GM21825 (cell line): ENCODE results near the gene GJC1.

Experiments used
- ATAC-seq: cut with Tn5 transposase; IDR thresholded peaks from one replicate; pipeline ENCODE4 v1.9.1; 2021; ENCODE audit warnings: mild to moderate bottlenecking, moderate library complexity; ENCODE audit not compliant: unreplicated experiment

GJC1 gene

GRCh38 chr17:44829523-44830358, at the start of gene GJC1:
Gene GJC1, minus strand, starts transcription at chr17:44830287. Its CDS starts 24,470 bp downstream, at chr17:44805817.
- no peak for ATAC-seq

- no peak for ATAC-seq
Measured at GRCh38 chr17:44879376-44879775, 49.3 kb upstream of the GJC1 start.

GRCh38 chr17:44878627-44879221, 48.6 kb upstream of the GJC1 start:
- ATAC-seq, result no peak

GRCh38 chr17:44877121-44877520, 47.0 kb upstream of the GJC1 start:
- no peak for ATAC-seq

GRCh38 chr17:44875761-44876160, 45.7 kb upstream of the GJC1 start:
- no peak for ATAC-seq

- ATAC-seq, result no peak
Measured at GRCh38 chr17:44872131-44872768, 42.2 kb upstream of the GJC1 start.

GRCh38 chr17:44871556-44871955, 41.5 kb upstream of the GJC1 start:
- ATAC-seq, result no peak

DNA sequence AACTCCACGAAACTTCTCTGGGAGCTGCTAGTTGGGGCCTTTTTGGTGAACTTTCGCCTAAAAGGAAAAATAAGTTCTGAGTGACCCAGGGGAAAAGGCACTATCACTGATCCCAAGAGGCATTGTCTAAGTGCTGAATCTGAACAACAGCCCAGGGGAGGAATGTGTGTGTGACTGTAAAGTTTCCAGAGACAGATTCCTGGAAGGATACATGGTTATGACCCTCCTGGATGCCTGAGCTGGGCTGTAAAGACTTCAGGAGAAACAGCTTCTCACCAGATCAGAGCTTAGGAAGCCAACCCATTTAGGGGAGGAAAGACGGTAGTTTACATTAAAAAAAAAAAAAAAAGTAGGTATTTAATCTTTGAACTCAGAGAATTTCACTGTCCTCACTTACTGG, 37.8 kb upstream of the GJC1 start:
- ATAC-seq, result no peak

- ATAC-seq, result no peak
Measured at GRCh38 chr17:44865931-44866330, 35.8 kb upstream of the GJC1 start.

- ATAC-seq, result no peak
Measured at GRCh38 chr17:44865231-44865660, 35.2 kb upstream of the GJC1 start.

- ATAC-seq, result no peak
Measured at GRCh38 chr17:44864831-44865230, 34.7 kb upstream of the GJC1 start.

DNA sequence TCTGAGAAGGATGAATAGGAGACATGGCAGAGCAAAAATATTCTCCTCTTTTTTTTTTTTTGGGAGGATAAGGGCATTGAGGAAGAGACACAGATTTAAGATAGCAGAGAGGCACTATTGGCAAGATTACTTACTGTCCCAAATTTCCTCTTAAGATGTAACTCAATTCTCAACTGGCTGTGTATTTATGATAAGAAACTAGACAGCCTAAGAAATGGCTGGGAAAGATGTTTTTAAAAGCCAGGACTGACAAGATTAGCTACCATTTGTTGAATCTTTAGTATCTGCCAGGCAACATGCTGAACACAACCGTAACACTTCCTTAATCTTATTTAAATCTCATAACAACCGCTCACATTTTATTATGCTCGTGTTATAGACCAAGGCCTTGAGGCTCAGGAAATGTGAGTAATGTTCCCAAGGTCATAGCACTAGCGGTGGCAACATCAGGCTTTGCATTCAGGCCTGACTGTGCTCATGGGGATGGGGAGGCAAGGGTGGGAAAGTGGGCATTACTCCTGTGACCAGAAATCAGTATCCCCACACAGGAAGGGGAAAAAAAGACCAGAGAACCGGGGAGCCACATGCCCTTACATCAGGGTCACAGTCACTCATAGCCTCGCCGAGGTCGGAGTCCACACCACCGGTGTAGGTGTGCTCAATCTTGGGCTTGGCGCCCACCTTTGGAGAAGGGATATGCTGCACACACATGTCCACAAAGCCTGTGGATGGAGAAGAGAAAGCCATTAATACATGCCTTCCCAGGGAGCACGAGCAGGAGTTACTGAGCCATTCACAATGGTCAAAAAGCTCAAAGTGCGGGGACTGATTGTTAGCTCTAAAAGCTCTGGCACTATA, 33.2 kb upstream of the GJC1 start:
- no peak for ATAC-seq

- ATAC-seq, result no peak
Measured at GRCh38 chr17:44862278-44862914, 32.3 kb upstream of the GJC1 start.

- ATAC-seq, result no peak
Measured at GRCh38 chr17:44859701-44860100, 29.6 kb upstream of the GJC1 start.

DNA sequence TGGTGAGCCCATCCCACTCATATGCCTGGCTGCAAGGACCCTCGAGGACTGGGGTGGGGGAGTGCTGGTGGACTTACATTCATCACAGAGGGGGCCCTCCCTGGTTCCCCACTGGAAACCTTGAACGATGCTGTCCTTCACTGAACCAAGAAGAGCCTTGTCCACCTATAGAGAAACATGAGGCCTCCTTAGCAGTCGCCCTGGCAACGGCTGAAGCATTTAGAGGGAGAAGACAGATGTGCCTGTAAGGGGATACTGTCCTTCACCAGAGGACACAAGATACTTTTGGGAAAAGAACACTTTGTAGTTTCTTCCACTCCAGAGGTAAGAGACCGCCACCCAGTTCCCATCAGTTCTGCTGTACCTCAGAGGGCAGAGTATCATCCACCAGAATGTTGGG, 24.1 kb upstream of the GJC1 start:
- ATAC-seq, result no peak

GRCh38 chr17:44850612-44851011, 20.5 kb upstream of the GJC1 start:
- ATAC-seq, result no peak

- no peak for ATAC-seq
Measured at GRCh38 chr17:44850025-44850424, 19.9 kb upstream of the GJC1 start.

DNA sequence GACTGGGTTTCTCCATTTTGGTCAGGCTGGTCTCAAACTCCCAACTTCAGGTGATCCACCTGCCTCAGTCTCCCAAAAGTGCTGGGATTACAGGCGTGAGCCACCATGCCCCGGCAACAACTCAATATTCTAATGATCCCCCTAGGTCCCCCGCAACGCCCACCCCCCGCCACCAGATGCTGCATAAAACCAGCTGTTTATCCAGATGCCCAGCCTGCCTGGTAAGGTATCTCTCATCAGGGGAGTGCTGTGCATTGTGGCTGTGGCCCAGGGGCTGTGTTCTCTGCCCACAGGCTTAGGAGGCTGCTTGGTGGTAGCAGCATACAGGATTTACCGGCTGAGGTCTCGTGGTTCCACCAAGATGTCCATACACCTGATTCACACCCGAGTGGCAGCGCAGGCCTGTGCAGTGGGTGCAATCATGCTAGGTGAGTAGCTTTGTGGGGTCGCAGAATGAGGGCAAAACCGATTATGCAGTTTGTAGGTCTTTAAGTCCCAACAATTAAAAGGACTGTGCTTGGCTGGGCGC, 18.9 kb upstream of the GJC1 start:
- ATAC-seq, result no peak

DNA sequence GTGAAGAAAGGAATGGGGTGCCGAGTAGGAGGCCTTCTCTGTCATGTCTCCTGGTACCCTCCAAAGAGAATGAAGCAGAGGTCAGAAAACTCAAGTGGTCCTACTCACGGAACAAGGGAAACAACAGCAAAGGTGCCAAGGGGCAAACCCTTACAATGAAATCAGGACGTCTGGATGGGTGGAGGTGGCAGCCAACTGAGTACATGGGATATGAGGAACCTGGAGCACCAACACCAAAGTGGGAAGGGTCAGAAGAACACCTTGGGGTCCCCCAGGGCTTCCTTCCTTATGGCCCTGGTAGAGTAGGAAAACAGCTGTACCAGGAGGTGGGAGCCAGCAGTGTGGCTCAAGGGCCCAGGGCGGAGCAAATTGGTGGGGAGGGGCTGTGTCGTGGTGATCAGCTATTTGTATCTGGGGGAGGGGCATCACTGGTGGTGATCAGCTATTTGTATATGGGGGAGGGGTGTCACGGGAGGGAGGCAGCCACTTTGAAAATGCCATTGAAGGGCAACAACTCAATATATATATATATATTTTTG, 18.2 kb upstream of the GJC1 start:
- ATAC-seq, result no peak

DNA sequence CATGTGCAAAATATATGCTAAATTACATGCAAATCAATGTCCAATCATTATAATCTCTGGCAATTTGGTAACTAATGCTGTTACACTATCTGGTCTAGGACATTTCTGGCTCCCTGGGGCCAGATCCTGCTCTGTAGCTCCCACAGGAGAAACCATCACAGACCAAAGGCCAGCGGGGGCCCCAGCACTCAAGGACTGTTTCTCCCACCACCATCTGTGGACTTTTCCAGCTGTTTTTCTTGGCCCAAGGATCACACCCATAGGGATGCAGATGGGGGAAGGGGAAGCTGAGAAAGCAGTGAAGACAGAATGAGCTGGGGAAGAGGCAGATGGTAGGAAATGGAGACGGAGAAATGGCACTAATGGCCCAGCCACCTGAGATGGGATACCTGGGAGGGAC, 17.5 kb upstream of the GJC1 start, which contains the start of gene HIGD1B:
HIGD1B (plus strand) TSS at position 298 of the 400 bp plus-strand sequence. CDS start 270 bp downstream, outside the sequence.
- no peak for ATAC-seq
